Lower lobe of right lung (tissue), 2 donors: ENCODE measurements around the gene MS4A1. TPM values are rescaled to one million over a fixed set of nuclear protein-coding genes. Genes with fewer than 3 reads are reported as not detected.
"Not testable (repeated sequence)": the region's sequence is repeated elsewhere in the genome, so short reads cannot be mapped to it uniquely, and the experiment has no call there.

Experiments
- ATAC-seq, 2 donors: fragments of 200-7000 bp; cut with Tn5 transposase; one replicate each; pipeline ENCODE4 v1.9.1; 2020 to 2022; ENCODE audit warnings: mild to moderate bottlenecking in 2 of 2, moderate library complexity in 2 of 2
- DNase-seq: peaks from one replicate; pipeline ENCODE4 v3.0.0-alpha.2; 2020
- H3K27ac ChIP-seq: fragments of 200-600 bp; one replicate; pipeline ENCODE4 v1.8.0; 2022
- H3K27me3 ChIP-seq: fragments of 200-600 bp; one replicate; pipeline ENCODE4 v1.8.0; 2022; ENCODE audit warnings: low read depth
- H3K36me3 ChIP-seq: fragments of 200-600 bp; one replicate; pipeline ENCODE4 v1.8.0; 2022; ENCODE audit warnings: mild to moderate bottlenecking
- H3K4me1 ChIP-seq: fragments of 200-600 bp; one replicate; pipeline ENCODE4 v1.8.0; 2022
- H3K4me3 ChIP-seq: fragments of 200-600 bp; one replicate; pipeline ENCODE4 v1.8.0; 2022; ENCODE audit warnings: mild to moderate bottlenecking
- H3K9me3 ChIP-seq: fragments of 200-600 bp; one replicate; pipeline ENCODE4 v1.8.0; 2022
- CTCF ChIP-seq: fragments of 200-600 bp; IDR thresholded peaks from one replicate; pipeline ENCODE4 v1.8.0; 2022; ENCODE audit warnings: antibody characterized with exemption, mild to moderate bottlenecking
- intact Hi-C: fragments of 100-400 bp; cut with DNase I; formaldehyde crosslinking; loops from one replicate; pipeline ENCODE4 v1.11.0; 2022
- total RNA-seq: library from RNA; stranded (reverse); fragmentation: NEBNext Ultra II Directional; extraction: Animal tissue kit (Norgen Biotek cat#: 25700); gene quantifications from one replicate; pipeline ENCODE4 v1.2.1, GENCODE V29; 2021
- donor health status: DM: no; HTN: yes; CAD: no; lungs with severe emphysema.

The MS4A1 gene
- total RNA-seq, 1 donor from 2014 or later = 0.65 TPM

- Histone ChIP-seq H3K4me3 (no peak overlapping the region), H3K4me1 (no peaks in the 10 kb centered on the region), H3K27me3 (no peaks in the 10 kb centered on the region), H3K9me3 (no peaks in the 10 kb centered on the region), H3K27ac (no peak overlapping the region), H3K36me3 (no peaks in the 10 kb centered on the region)
- intact Hi-C loops = no loop called here
- DNase-seq (no peak), ATAC-seq (no peak)
- TF ChIP-seq CTCF = no peak
Measured at GRCh38 chr11:60500276-60500910, 44.7 kb downstream of the MS4A1 start.

- Histone ChIP-seq H3K36me3 (no peaks in the 10 kb centered on the region), H3K9me3 (no peaks in the 10 kb centered on the region), H3K4me1 (no peaks in the 10 kb centered on the region), H3K27me3 (no peaks in the 10 kb centered on the region), H3K27ac (no peak overlapping the region), H3K4me3 (no peak overlapping the region)
- no peak for DNase-seq
- TF ChIP-seq CTCF = no peak
- intact Hi-C loops = no loop called here
- ATAC-seq = no peak
Measured at GRCh38 chr11:60502221-60502775, 46.7 kb downstream of the MS4A1 start.

- intact Hi-C loops = no loop called here
- H3K27me3 ChIP-seq = no peaks in the 10 kb centered on the region
- no peak for DNase-seq
- H3K27ac ChIP-seq = no peak overlapping the region
- no peaks in the 10 kb centered on the region for H3K36me3 ChIP-seq
- no peak for TF ChIP-seq CTCF
- H3K9me3 ChIP-seq = no peaks in the 10 kb centered on the region
- H3K4me1 ChIP-seq = no peaks in the 10 kb centered on the region
- no peak overlapping the region for H3K4me3 ChIP-seq
- no peak for ATAC-seq
Measured at GRCh38 chr11:60504219-60504905, 48.7 kb downstream of the MS4A1 start.

GRCh38 chr11:60509609-60510008 lies 54.0 kb downstream of the MS4A1 start:
- intact Hi-C loops, H3K27me3 ChIP-seq, H3K36me3 ChIP-seq, H3K4me1 ChIP-seq, H3K27ac ChIP-seq, ATAC-seq, DNase-seq, H3K9me3 ChIP-seq, H3K4me3 ChIP-seq: not testable (repeated sequence)

GRCh38 chr11:60510209-60510608 lies 54.6 kb downstream of the MS4A1 start:
- H3K36me3 ChIP-seq, ATAC-seq, H3K27ac ChIP-seq, intact Hi-C loops, DNase-seq, H3K4me3 ChIP-seq, H3K9me3 ChIP-seq, H3K4me1 ChIP-seq, H3K27me3 ChIP-seq: not testable (repeated sequence)

- intact Hi-C loops = no loop called here
- ATAC-seq (no peak), DNase-seq (no peak)
- no peak for TF ChIP-seq CTCF
- H3K4me1 ChIP-seq = no peaks in the 10 kb centered on the region
- H3K4me3 ChIP-seq = no peak overlapping the region
- no peaks in the 10 kb centered on the region for H3K27me3 ChIP-seq
- H3K9me3 ChIP-seq = no peaks in the 10 kb centered on the region
- no peak overlapping the region for H3K27ac ChIP-seq
- H3K36me3 ChIP-seq = no peaks in the 10 kb centered on the region
Measured at GRCh38 chr11:60511393-60511792, 55.7 kb downstream of the MS4A1 start.
